DOHH2 (cell line): ENCODE measurements around the gene BEND5.

Experiments
- EZH2phosphoT487 ChIP-seq: fragments of 200-600 bp; sonication (generic); IDR thresholded peaks from 2 replicates; pipeline ENCODE4 v1.6.1; 2017; ENCODE audit warnings: borderline replicate concordance, mild to moderate bottlenecking, antibody characterized with exemption, low read length, moderate library complexity, mixed read lengths
- TF ChIP-seq, protein P1 (sequence below): fragments of 200-600 bp; sonication (generic); IDR thresholded peaks from one replicate; pipeline ENCODE4 v1.5.1; 2014; ENCODE audit warnings: antibody characterized with exemption, mild to moderate bottlenecking, low read depth, low read length; ENCODE audit not compliant: poor library complexity, severe bottlenecking

DNA sequence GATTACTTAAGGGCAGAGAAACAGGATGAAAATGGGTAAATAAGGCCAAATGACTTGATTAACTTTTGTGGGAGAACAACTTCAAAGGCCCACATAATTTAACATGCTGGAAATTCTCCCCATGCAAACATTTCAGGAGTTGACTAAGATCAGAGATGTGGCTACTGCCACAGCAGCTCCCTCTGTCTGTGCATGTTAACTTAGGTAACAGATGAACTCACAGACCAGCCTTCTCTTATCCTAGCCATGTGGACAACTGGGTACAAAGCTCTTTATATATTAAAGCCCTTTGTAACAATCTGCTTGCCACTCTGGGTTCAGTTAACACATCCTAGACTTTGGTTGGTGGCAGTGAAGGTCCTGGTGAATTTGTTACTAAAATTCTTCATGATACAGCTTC, 33.2 kb downstream of the BEND5 start:
- TF ChIP-seq, protein P1, sequence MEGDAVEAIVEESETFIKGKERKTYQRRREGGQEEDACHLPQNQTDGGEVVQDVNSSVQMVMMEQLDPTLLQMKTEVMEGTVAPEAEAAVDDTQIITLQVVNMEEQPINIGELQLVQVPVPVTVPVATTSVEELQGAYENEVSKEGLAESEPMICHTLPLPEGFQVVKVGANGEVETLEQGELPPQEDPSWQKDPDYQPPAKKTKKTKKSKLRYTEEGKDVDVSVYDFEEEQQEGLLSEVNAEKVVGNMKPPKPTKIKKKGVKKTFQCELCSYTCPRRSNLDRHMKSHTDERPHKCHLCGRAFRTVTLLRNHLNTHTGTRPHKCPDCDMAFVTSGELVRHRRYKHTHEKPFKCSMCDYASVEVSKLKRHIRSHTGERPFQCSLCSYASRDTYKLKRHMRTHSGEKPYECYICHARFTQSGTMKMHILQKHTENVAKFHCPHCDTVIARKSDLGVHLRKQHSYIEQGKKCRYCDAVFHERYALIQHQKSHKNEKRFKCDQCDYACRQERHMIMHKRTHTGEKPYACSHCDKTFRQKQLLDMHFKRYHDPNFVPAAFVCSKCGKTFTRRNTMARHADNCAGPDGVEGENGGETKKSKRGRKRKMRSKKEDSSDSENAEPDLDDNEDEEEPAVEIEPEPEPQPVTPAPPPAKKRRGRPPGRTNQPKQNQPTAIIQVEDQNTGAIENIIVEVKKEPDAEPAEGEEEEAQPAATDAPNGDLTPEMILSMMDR, result no peak
- TF ChIP-seq EZH2phosphoT487, result no peak
